HEK293T (cell line): Measurements from ENCODE around the gene GPR37L1.

ENCODE experiments used
- CTBP1 ChIP-seq: fragments of 450-650 bp; IDR thresholded peaks from 2 replicates; pipeline ENCODE4 v1.6.1; 2016; ENCODE audit warnings: borderline replicate concordance
- ELF4 ChIP-seq: fragments of 450-650 bp; IDR thresholded peaks from 2 replicates; pipeline ENCODE4 v1.6.1; 2017; ENCODE audit warnings: antibody characterized with exemption
- FOXA1 ChIP-seq: fragments of 450-650 bp; IDR thresholded peaks from 2 replicates; pipeline ENCODE4 v1.6.1; 2016; ENCODE audit warnings: mild to moderate bottlenecking
- FOXK2 ChIP-seq: fragments of 450-650 bp; IDR thresholded peaks from 2 replicates; pipeline ENCODE4 v1.6.1; 2016; ENCODE audit warnings: mild to moderate bottlenecking
- FOXM1 ChIP-seq: fragments of 450-650 bp; IDR thresholded peaks from 2 replicates; pipeline ENCODE4 v1.6.1; 2017; ENCODE audit warnings: mild to moderate bottlenecking, borderline replicate concordance
- HDGF ChIP-seq: fragments of 450-650 bp; IDR thresholded peaks from 2 replicates; pipeline ENCODE4 v1.6.1; 2017; ENCODE audit warnings: antibody characterized with exemption, borderline replicate concordance
- L3MBTL2 ChIP-seq: fragments of 450-650 bp; conservative IDR thresholded peaks from 2 replicates; pipeline ENCODE4 v1.6.1; 2016; ENCODE audit warnings: mild to moderate bottlenecking
- NFRKB ChIP-seq: fragments of 450-650 bp; IDR thresholded peaks from 2 replicates; pipeline ENCODE4 v1.6.1; 2016; ENCODE audit warnings: mild to moderate bottlenecking, moderate library complexity
- SP1 ChIP-seq: fragments of 450-650 bp; IDR thresholded peaks from 2 replicates; pipeline ENCODE4 v1.6.1; 2017
- SUZ12 ChIP-seq: fragments of 450-650 bp; IDR thresholded peaks from 2 replicates; pipeline ENCODE4 v1.6.1; 2016; ENCODE audit warnings: mild to moderate bottlenecking
- TARDBP ChIP-seq: fragments of 450-650 bp; IDR thresholded peaks from 2 replicates; pipeline ENCODE4 v1.6.1; 2016
- TF ChIP-seq, protein P1 (sequence below): fragments of 450-650 bp; IDR thresholded peaks from 2 replicates; pipeline ENCODE4 v1.6.1; 2016

- TF ChIP-seq TARDBP (no peak), CTBP1 (no peak), SP1 (no peak), SUZ12 (no peak), FOXK2 (no peak), L3MBTL2 (no peak), FOXA1 (no peak), FOXM1 (no peak), ELF4 (no peak), NFRKB (no peak), HDGF (no peak)
- TF ChIP-seq, protein P1, sequence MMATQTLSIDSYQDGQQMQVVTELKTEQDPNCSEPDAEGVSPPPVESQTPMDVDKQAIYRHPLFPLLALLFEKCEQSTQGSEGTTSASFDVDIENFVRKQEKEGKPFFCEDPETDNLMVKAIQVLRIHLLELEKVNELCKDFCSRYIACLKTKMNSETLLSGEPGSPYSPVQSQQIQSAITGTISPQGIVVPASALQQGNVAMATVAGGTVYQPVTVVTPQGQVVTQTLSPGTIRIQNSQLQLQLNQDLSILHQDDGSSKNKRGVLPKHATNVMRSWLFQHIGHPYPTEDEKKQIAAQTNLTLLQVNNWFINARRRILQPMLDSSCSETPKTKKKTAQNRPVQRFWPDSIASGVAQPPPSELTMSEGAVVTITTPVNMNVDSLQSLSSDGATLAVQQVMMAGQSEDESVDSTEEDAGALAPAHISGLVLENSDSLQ = peak; percentile 63
Measured at GRCh38 chr1:202154766-202155477, 32.2 kb downstream of the GPR37L1 start.
